SK-N-SH treated with all-trans-retinoic acid at 6 μM for 48 hours (cell line): ENCODE results near the gene LPP.

Experiments
- ARNTL ChIP-seq: fragments of 450-650 bp; formaldehyde crosslinking; IDR thresholded peaks from 2 replicates; pipeline ENCODE4 v1.5.0; 2020; ENCODE audit warnings: low read depth, mild to moderate bottlenecking, moderate library complexity, borderline replicate concordance
- CSDC2 ChIP-seq: fragments of 250-450 bp; sonication (Bioruptor Pico); IDR thresholded peaks from 2 replicates; pipeline ENCODE4 v1.5.0; 2020; ENCODE audit warnings: mild to moderate bottlenecking, moderate library complexity
- ZFP3 ChIP-seq: fragments of 250-450 bp; sonication (Bioruptor Pico); IDR thresholded peaks from 2 replicates; pipeline ENCODE4 v1.5.0; 2020; ENCODE audit warnings: mild to moderate bottlenecking, moderate library complexity
- TF ChIP-seq, protein P1 (sequence below): fragments of 250-450 bp; sonication (Bioruptor Pico); IDR thresholded peaks from 2 replicates; pipeline ENCODE4 v1.8.0; 2020; ENCODE audit warnings: mild to moderate bottlenecking, moderate library complexity, borderline replicate concordance
- TF ChIP-seq, protein P2 (sequence below): fragments of 250-450 bp; sonication (Bioruptor Pico); IDR thresholded peaks from 2 replicates; pipeline ENCODE4 v1.5.1; 2020; ENCODE audit warnings: low read depth, mild to moderate bottlenecking, moderate library complexity

DNA sequence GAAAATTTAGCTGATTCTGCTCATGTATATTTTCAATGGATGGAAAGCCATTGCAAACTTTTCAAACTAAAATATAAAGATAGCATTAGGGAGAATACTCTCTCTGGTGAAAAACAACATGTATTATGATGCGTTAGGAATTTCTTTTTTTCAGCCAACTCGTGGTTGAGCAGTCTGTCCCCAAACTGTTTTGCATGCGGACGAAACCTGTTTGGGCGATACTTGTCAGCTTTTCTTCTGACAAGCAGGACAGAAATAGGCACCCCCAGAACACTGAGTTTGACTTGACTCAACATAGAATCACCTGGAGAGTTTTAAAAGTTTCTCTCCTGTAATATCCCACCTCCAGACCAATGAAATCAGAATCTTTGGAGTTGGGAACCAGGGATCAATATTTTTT, 600.3 kb downstream of the LPP start:
- TF ChIP-seq, protein P1, sequence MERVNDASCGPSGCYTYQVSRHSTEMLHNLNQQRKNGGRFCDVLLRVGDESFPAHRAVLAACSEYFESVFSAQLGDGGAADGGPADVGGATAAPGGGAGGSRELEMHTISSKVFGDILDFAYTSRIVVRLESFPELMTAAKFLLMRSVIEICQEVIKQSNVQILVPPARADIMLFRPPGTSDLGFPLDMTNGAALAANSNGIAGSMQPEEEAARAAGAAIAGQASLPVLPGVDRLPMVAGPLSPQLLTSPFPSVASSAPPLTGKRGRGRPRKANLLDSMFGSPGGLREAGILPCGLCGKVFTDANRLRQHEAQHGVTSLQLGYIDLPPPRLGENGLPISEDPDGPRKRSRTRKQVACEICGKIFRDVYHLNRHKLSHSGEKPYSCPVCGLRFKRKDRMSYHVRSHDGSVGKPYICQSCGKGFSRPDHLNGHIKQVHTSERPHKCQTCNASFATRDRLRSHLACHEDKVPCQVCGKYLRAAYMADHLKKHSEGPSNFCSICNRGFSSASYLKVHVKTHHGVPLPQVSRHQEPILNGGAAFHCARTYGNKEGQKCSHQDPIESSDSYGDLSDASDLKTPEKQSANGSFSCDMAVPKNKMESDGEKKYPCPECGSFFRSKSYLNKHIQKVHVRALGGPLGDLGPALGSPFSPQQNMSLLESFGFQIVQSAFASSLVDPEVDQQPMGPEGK (CRISPR knock-in tag) = no peak
- TF ChIP-seq ZFP3 (CRISPR knock-in tag) (no peak), ARNTL (CRISPR knock-in tag) (no peak), CSDC2 (CRISPR knock-in tag) (no peak)
- TF ChIP-seq, protein P2, sequence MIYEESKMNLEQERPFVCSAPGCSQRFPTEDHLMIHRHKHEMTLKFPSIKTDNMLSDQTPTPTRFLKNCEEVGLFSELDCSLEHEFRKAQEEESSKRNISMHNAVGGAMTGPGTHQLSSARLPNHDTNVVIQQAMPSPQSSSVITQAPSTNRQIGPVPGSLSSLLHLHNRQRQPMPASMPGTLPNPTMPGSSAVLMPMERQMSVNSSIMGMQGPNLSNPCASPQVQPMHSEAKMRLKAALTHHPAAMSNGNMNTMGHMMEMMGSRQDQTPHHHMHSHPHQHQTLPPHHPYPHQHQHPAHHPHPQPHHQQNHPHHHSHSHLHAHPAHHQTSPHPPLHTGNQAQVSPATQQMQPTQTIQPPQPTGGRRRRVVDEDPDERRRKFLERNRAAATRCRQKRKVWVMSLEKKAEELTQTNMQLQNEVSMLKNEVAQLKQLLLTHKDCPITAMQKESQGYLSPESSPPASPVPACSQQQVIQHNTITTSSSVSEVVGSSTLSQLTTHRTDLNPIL (CRISPR knock-in tag) = no peak
